ENCODE measurements around the gene LGR4.

LGR4 gene

DNA sequence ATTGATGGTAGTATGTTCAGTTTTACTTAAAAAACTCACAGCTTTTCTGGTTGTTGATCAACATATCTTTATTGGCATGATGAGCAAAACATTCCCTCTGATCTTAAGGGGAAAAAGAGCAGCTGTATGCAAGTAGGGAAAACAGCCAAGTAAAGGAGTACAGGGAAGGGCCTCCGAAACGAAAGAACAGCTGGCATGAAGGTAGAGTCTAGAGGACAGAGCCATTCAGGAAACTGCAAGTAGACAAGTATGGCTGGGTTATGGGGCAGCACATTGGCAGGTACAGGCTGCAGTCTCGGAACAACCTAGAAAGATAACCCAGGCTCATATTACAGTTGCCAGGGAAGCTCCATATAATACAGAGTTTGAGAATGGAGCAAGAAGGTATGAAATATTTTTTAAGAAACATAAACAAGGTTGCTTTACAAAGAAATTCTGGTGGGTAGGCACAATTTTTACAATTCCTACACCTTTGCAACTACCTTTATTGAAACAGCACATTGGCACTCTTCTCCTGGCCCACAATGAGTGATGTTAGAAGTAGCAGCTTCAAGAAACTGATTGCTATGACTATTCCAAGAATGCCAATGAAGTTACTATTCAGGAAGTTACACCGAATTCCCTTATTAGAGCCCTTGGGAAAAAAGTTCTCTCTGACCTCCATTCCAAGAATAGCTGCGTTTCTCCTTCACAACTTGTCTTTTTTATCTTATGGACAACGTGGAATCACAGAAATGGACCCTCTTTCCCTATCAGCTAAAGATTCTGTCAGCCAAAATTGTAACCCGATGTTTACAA is 45.2 kb downstream of the LGR4 start:
- TF ChIP-seq, protein P1, sequence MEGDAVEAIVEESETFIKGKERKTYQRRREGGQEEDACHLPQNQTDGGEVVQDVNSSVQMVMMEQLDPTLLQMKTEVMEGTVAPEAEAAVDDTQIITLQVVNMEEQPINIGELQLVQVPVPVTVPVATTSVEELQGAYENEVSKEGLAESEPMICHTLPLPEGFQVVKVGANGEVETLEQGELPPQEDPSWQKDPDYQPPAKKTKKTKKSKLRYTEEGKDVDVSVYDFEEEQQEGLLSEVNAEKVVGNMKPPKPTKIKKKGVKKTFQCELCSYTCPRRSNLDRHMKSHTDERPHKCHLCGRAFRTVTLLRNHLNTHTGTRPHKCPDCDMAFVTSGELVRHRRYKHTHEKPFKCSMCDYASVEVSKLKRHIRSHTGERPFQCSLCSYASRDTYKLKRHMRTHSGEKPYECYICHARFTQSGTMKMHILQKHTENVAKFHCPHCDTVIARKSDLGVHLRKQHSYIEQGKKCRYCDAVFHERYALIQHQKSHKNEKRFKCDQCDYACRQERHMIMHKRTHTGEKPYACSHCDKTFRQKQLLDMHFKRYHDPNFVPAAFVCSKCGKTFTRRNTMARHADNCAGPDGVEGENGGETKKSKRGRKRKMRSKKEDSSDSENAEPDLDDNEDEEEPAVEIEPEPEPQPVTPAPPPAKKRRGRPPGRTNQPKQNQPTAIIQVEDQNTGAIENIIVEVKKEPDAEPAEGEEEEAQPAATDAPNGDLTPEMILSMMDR (IDR thresholded peaks at IDR 0.05; ENCODE audit: low read depth, low read length, missing control alignments): no peak
- DNase-seq (ENCODE audit: low read depth): no peak
- no peak overlapping the region for H3K4me3 ChIP-seq (ENCODE audit: low read depth, low read length)

DNA sequence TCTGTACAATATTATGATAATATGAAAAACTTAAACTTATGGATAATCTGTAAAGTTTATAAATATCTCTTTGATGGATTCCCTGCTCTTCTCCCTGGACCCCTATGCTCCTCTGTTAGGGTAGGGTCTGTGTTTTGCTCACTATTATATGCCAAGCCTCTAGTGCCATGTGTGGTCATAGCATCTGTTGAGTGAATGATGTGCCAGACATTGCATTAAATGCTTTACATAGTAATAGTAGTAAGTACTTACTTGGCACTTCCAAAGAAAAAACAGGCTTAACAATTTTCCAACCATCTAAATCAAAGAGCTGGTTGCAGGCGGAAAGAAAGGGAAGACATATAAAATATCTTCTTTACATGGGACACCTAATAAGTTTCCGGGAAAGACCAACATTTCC is 46.8 kb downstream of the LGR4 start:
- no peak overlapping the region for H3K4me3 ChIP-seq (ENCODE audit: low read depth, low read length)
- TF ChIP-seq, protein P1 (IDR thresholded peaks at IDR 0.05; ENCODE audit: low read depth, low read length, missing control alignments): no peak
- no peak for DNase-seq (ENCODE audit: low read depth)

DNA sequence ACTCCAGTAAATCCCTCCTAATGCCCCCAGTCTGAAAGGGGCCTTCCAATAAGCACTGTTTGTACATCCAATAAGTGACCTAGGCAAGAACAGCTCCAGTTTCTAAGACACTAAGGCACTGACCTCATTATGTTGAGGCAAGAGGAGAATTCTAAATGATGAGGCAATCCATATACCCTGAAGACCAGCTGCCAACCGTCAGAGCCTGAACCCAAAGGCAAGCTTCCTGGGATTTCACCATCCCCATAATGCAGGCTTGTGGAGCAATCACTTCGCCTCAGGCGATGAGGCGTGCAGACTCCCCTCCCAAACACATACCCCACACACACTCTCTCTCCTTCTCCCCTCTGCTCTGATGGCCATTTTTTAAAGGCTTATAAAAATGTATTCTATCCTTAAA is 49.5 kb downstream of the LGR4 start:
- H3K4me3 ChIP-seq (ENCODE audit: low read depth, low read length): no peak overlapping the region
- TF ChIP-seq, protein P1 (IDR thresholded peaks at IDR 0.05; ENCODE audit: low read depth, low read length, missing control alignments): no peak
- DNase-seq (ENCODE audit: low read depth): no peak

DNA sequence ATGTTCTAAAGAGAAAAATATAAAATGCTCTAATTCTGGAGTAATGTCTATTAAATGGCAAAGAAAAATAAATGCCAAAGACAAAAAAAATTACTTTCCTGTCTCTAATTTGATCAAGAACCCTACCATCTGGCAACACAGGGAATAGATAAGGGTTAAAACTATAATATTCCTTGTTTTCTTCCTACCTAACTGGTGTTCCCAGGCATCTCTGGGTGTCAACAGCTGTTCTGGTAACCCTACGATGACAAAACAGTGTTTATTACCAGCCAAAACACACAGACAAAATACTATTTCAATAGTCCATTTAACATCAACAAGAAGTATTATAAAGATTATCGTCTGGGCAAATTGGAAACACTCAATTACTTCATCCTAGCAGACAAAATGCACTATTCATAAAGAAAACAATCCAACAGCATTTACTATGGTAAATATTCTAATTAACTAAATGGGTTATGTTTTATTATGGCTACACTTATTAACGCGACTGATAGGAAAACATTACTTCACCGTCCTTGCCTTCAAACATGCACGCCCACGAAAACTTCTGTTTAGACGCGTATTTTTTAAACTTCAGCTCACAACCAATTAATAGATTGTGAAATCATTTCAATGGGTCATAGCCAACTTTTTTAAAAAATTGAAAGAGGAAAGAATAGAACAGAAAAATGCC is 50.6 kb downstream of the LGR4 start:
- TF ChIP-seq, protein P1 (IDR thresholded peaks at IDR 0.05; ENCODE audit: low read depth, low read length, missing control alignments): no peak
- no peak overlapping the region for H3K4me3 ChIP-seq (ENCODE audit: low read depth, low read length)
- no peak for DNase-seq (ENCODE audit: low read depth)

DNA sequence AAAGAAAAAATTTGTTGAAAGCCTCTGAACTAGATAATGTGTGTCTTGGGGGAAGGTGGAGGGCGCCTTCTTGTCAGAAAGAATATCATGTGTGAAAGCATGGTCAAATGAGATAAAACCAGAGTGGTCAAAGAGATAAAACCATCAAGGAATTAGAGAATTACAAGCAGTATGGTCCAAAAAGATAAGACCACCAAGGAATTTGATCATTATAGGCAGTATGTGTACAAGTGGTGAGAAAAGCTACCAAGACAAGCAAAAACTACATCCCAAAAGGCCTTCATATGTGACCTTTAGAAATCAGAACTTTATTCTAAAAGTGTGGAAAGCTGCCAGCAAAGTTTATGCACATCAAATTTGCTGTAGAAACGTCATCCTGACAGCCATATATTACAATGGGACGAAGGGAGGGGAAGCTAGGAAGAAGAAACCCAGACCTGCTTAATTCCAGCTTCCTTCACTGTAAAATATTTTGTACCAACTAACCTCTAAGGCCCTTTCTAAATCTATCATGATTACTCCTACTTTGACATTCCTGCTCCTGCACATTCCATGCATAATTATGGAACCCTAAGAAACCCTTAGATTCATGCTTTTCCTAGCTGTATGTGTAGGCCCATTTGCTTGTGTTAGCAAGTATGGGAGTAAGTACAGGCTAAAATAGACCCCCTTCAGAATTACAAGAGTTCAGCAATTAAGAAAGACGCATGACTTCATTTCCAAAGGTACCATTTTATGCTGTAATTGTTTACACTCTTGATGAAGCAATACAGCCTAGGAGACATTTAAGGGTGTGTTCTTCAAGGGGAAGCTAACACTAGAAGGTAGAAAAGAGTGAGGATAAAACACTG is 51.6 kb downstream of the LGR4 start:
- no peak overlapping the region for H3K4me3 ChIP-seq (ENCODE audit: low read depth, low read length)
- TF ChIP-seq, protein P1 (IDR thresholded peaks at IDR 0.05; ENCODE audit: low read depth, low read length, missing control alignments): no peak
- DNase-seq (ENCODE audit: low read depth): no peak

DNA sequence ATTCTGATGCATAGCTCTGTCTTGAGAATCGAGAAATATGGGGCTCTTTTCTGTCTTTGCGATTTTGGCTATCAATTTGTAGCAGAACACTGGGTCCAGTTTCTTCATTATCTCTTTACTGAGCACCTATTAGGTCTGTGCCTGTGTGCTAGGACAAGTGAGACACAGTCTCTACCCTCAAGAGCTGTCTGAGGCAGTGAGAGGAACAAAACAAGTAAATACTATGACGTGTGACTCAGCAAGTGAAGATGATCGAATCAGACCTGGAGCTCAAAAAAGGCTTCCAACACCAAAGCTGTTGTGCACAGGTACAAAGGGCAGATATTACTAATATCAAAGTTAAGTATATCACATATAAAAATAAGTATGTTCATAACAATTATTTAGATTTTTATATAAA is 52.4 kb downstream of the LGR4 start:
- TF ChIP-seq, protein P1 (IDR thresholded peaks at IDR 0.05; ENCODE audit: low read depth, low read length, missing control alignments): no peak
- DNase-seq (ENCODE audit: low read depth): no peak
- no peak overlapping the region for H3K4me3 ChIP-seq (ENCODE audit: low read depth, low read length)
